GM19372 (cell line): ENCODE results near the gene MAGEB17.
"Not testable (repeated sequence)": the region's sequence is repeated elsewhere in the genome, so short reads cannot be mapped to it uniquely, and the experiment has no call there.

Source experiments
- ATAC-seq: cut with Tn5 transposase; IDR thresholded peaks from one replicate; pipeline ENCODE4 v1.9.1; 2021; ENCODE audit warnings: mild to moderate bottlenecking, low read depth, moderate library complexity; ENCODE audit not compliant: unreplicated experiment

MAGEB17 gene, protein sequence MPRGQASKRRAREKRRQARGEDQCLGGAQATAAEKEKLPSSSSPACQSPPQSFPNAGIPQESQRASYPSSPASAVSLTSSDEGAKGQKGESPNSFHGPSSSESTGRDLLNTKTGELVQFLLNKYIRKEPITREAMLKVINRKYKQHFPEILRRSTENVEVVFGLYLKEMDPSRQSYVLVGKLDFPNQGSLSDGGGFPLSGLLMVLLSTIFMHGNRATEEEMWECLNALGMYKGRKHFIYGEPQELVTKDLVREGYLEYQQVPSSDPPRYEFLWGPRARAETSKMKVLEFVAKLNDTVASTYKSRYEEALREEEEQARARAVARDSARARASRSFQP

DNA sequence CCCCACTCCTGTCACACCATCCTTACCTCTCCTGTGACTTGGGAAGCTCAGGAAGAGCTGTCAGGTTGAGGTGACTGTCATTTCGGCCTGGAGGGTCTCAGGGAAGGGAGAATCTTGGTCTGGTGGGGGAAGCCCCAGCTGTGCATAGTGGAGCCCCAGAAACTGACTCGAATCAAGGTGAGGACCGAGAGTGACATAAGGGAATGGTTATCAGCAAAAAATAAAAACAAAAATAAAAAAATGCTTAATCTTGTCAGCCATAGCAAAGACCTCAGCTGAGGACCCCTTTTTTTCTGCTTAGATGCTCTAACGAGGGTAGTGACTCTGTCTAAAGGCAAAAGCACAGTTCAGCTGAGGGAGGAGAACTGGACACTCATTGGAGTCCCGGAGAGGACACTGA is at the start of gene MAGEB17:
Gene MAGEB17 (plus strand): TSS at position 301 of the 400 bp plus-strand sequence. CDS start 2,902 bp downstream, outside the sequence.
- no peak for ATAC-seq

DNA sequence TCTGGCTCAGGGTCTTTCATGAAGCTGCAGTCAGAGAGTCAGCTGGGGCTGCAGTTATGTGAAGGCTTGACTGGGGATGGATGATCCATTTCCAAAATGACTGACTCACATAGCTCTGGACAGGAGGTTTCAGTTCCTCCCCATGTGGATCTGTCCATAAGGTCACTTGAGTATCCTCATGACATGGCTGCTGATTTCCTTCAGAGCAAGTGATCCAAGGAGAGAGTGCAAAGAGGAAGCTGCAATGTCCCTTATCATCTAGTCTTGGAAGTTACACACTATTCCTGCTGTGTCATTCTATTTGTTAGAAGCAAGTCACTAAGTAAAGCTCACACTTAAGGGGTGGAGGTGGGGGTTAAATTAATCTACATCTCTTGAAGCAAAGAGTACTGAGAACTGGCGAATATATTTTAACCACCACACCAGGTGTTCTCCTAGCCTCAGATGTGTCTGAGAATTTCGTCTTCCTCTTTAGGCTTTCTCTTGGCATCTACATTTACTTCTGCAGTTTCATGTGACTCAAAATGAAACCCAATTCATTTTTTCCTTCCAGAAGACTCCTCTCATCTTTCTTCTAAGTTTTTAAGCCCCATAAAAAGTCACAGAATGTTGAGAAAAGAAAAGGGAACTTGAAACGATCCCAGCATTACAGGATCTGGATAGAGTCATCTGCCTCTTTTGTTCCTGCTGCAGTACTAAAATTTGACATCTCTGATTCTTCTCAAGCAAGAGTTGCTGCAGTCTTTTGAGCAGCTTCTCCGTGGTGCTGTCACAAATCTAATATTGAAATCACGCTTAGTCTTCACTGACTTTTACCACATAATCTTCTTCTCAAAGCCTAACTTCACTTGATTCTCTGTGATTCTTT is 47.7 kb upstream of the MAGEB17 start:
- peak; percentile 67 for ATAC-seq

DNA sequence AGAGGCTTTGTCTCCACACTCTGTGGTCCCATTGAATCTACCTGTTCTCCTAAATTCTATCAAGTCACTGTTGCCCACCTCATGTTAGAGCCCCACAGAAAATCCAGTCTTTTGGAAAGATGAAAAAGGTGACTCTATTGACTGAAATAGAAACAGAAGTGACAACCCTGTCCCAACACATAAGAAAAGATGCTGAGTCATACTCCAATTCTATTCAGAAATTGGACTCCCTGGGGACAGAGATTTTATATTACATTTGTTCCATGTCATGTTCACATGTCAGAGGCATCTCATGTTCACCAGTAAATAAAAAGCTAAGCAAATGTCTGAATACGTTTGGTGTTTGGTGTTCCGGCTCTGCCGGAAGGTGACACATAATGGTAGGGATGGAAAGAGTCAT is 46.9 kb upstream of the MAGEB17 start:
- ATAC-seq: no peak

DNA sequence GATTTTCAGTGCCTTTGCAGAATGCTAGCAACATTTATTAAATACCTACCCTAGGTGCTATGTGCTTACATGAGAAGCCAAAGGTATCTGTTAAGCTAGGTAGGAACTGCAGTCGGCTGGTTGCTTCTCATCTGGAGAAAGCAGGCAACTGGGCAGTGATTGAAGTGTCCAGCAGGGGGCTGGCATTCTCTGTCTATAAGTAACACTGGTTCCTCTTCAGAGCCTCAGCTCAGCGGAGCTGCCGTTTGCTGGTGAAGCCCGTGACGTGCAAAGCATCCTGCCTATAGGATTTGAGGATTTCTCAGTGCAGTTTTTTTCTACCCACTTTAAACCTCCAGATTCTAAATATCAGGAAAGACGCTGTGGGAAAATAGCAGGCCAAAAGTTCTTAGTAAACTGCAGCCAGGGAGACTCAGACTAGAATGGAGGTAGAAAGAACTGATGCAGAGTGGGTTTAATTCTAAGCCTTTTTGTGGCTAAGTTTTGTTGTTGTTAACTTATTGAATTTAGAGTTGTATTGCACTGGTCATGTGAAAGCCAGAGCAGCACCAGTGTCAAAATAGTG is 44.0 kb upstream of the MAGEB17 start, which contains the start of gene GRPR:
Gene GRPR (plus strand): TSS at position 344 of the 565 bp plus-strand sequence. CDS start 389 bp downstream, outside the sequence.
- peak; percentile 66 for ATAC-seq

DNA sequence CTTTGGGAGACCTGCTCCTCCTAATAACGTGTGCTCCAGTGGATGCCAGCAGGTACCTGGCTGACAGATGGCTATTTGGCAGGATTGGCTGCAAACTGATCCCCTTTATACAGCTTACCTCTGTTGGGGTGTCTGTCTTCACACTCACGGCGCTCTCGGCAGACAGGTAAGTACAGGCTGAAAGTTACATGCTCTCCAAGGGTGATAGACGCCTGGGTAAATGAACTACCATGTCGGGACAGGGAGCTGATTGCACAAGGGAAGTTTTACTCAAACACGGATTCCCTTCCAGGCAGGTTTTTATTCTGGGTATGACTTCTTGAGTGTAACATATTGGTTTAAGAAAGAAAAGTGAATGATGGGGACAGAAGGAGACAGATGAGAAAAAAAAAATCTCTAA is 43.1 kb upstream of the MAGEB17 start:
- no peak for ATAC-seq

DNA sequence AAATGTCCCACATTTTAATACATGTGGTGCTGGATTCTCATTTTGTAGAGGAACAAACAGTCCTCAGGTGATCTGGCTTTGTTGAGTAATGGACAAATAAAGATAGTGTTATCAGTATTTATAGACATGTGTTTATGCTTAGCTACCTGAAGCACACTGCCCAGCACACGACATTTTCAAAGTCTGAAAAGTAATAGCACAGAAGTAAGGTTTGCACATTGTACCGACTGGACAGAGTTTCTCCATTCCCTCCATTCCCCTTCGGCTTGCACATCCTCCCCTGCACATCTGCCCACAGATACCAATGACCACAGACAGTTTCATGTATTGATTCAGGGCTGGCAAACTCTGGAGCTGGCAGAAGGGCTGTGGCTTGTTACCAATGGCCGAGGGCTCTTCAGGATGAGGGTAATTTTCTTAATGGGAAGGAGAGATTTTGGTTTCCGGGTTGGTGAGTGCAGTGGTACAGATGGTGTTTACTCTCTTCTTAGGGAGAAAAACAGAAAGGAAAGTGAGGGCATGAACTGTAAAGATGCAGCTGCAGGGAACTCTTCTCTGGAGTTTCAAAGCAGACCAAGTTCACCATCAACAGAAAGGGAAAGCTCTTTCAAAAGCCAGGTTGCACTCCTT is 41.6 kb upstream of the MAGEB17 start:
- no peak for ATAC-seq

DNA sequence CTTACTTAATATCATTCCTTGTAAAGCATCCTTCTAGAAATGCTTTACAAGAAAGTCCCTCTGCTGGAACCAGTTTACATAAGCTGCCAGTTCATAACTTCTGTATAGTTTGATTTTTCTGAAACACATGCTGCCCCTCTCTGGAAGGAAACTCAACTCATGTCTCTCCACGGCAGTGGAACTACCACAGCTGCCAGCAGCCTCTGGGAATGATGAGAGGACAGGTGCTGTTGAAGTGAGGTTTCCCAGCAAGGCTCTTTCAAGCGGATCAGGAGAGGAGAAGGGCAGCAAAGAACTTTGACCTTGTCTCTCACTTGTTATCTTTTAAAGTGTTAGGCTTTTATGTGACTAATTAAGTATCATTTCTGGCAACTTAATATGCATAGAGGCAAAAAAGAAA is 36.6 kb upstream of the MAGEB17 start:
- no peak for ATAC-seq

DNA sequence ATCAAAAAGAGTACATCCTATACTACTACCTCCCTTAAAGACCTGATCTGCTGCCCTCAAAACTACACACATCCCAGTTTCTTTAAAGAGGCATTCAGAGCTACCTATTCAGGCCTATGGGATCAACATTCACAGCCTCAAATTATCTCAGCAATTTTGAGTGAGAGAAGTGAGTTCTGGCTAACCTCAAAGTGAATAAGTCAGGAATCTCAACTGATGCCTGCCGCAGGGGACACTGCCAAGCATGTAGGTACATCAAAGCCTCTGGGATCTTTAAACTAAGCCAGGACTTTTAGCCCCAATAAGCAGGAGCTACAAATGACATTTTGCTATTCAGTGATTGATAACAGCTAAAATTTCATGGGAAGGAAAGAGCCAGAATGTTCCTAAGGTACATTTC is 32.3 kb upstream of the MAGEB17 start:
- no peak for ATAC-seq

DNA sequence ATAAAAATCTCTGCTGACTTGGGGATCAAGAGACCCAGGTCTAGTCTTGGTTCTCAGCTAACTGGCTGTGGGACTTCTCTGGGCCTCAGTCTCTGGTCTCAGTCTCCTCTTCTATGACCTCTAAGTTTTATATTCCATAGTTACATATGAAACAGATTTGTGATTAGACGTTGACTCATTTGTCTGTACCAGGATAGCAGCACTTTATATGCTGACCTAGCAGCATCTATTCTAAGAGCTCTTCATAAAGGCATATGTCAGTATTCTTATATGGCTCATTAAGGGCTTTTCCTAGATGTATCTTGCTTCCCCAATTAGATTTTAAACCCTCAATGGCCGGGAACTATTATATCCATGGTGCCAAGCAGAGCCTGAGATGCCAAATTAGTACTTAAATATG is 31.2 kb upstream of the MAGEB17 start:
- ATAC-seq: no peak

DNA sequence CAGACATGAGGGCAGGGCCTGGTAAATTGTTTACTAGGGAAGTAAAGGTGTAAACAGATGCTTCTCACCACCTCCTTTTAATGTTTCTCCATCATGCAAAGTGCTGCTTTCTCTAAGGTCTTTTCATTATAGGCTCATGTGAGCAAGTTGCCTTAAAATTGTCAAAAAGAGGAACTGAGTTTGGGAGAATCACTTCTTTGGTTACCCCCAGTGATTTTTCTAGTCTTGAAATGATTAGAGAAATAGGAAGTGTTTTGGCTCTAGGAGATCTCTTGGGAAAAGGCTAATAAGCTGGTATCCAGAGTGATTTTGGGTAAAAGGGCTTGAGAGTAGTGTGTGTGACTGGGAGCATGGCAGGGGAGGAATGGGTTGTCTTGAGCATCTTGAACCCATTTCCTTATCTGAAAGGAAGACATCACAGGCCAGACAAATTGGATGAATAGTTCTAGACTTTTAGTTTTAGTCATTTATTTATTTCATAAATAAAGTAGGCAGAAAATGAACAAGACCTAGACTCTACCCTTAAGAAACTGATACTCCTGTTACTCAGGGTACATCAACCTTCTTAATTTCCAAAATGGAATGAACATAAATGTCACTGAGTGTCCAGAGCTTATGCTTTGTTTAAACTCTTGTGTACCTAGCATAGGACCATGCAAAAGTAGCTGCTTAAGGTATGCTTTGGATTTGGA is 29.7 kb upstream of the MAGEB17 start:
- ATAC-seq: no peak

DNA sequence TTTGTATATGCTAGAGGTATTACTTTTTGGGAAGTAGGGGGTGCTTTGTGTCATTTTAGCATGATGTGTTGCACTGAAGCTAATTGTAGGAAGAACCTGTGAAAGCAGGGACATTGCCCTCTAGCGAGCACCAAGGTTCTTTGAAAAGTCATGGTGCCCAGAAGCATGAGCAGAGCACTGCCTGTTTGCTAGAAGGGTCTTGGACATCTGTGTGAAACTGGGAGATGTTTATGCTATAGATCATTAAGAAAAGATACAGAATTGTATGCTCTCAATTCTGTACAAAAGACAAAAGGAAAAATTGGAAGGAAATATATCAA is 29.2 kb upstream of the MAGEB17 start:
- no peak for ATAC-seq

DNA sequence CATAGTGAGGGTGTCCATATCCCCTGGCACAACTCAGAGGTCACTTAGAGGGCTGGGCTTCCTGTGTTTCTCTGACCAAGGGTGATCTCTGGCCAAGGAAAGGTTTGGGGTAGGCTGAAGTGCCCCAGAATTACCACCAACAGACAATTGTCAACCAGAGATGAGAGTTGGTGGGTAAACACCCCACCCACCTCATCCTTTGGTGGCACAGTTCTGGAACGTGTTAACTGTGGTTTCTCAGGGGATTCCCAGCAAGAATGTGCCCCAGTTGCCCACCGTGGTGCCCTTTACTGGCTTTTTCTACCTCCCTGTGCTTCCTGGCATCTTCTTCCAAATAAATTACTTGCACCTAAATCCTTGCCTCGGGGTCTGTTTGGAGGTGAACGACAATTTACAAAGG is 26.8 kb upstream of the MAGEB17 start:
- no peak for ATAC-seq

DNA sequence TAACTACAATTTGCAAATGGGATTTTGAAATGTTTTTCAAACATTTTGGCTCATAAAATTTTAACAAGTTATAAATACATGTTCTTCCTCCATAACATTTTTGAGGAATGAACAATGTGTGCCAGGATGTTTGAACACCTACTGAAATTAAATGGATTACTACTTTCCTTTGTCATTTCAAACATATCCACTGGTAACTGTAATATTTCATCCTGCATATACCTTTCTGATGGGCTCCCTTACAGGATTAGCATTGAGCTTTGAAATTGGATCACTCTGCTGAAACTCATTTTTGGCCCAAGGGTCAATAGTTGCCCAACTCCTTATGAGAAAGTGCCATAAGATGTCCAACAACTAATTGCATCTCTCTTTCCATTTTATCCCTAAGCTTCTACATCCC is 26.3 kb upstream of the MAGEB17 start:
- ATAC-seq: no peak

DNA sequence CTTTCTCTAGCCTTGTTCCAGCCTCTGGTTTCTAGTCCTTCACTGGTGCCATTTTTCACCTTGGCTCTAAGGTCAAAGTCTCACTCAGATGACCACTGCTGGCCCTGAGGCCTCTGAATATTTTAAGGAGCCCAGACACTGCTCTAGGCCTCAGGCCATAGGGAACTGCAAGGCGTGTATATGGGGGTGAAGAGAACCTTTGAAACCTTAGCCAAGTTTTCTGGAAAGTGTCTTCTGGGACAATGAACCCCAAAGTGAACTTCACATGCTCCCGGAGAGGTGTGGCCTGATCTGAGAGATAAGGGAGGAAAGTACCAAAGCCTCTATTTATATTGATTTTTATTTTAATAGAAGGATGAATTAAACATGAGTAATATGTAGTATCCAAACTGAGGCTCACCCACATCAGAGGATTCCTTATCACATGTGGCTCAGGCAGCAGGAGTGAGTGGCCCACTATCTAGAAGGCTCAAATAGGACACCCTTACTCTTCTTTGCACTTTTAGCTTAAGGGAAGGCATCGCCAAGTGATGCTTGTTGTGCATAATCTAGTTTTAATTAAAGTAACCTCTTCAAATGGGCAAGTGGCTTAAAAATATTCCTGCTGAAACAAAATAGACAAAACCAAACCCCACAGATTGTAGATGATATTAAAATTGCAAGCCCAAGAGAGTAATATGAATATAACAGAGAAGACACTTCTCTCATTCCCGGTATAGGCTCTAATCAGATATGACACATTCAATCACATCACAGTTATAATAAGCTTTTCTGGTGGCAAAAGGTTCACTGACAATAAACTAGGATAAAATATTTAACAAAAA is 25.6 kb upstream of the MAGEB17 start:
- ATAC-seq: no peak

DNA sequence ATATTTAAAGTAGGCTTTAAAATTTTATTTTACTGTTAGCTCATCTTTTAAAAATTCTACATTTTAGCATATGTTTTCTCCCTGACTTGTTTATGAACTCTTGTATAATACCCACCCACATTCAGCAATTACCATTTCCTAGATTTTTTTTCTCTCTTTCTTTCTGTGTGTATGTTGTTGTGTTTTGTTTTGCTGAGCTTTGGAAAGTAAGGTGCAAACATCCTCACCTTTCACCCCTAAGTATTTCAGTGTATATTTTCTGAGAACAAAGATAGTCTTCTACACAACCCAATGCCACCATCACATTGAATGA is 25.1 kb upstream of the MAGEB17 start:
- no peak for ATAC-seq

DNA sequence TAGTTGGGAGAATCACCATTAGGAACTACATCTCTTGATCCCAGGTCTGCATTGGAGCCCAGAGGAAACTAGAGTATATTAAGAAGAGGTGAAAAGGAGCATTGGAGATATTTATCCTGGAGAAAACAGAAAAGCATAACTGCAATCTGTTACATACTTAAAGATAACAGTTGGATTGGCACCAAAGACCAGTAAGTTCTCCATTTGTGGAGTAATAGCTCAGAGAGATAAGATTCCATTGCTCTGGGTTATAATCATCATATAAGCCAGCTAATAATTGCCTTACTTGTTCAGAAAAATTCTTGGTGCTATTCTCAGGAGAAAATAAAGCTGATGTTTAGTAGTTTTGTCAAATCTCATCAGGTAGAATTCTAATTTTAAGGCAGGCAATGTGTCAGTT is 23.3 kb upstream of the MAGEB17 start:
- ATAC-seq: no peak

DNA sequence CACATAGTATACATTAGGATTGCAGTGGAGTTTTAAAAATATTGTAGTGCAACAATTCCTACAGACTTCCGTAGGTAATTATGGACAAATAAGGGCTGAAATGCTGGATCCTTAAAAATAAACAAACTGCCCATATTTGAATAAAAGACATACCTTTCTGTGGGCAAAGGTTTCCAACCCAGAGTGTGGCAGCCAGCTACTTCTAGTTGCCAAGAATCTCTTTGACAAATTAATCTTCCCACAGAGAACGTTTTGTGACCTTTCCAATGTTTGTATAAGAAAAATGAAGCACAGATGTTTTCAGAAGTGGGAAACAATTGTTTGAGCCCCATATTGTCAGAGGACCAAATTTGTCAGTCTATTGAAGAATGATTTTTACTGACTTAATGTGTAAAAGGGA is 22.9 kb upstream of the MAGEB17 start:
- no peak for ATAC-seq

DNA sequence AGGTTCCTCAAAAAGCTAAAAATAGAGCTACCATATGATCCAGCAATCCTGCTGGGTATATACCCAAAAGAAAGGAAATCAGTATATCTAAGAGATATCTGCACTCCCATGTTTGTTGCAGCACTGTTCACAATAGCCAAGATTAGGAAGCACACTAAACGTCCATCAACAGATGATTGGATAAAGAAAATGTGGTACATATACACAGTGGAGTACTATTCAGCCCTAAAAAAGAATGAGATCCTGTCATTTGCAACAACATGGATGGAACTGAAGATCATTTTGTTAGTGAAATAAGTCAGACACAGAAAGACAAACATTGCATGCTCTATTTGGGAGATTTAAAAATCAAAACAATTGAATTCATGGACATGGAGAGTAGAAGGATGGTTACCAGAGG is 22.2 kb upstream of the MAGEB17 start:
- not testable (repeated sequence) for ATAC-seq

DNA sequence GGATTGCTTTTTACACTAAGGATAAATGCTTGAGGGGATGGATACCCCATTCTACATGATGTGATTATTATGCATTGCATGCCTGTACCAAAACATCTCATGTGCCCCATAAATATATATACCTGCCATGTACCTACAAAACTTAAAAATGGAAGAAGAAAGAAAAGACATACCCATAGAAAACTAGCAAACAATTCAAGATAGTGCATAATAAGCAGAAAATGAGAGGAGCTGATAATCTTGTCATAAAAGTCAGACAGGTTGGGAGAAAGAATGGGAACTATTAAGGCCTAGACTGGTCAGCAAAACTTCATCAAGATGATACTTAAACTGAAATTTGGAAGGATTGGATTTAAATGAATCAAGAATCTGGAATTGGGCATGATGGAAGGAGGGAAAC is 21.6 kb upstream of the MAGEB17 start:
- ATAC-seq: no peak

DNA sequence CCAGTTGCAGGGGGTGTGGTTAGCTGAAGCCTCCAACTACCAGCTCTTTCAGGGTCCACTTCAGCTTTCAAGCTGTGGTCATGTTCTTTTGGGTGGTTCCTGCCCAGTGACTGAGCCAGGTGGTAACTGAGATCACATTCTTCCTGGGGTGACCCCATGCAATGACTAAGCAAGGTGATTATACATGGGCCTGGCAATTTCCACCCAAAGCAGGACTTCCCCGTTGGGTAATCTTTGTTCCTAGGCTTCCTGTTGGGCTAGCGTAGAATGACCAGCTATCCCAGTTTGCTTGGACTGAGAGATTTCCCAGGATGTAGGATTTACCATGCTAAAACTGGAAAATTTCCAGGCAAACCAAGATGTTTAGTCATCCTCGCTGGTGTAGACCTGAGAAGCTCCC is 18.4 kb upstream of the MAGEB17 start:
- ATAC-seq: no peak
